Measurements from ENCODE around the gene CEP85L.
A peak's percentile ranks its signal among the peaks of the same experiment; 100 is the strongest.

The CEP85L gene

GRCh38 chr6:118511930-118512715 lies 139.3 kb downstream of the CEP85L start:
- DNase-seq (ENCODE audit: low read depth) = no peak
- no peak for TF ChIP-seq CTCF (IDR thresholded peaks at IDR 0.05; ENCODE audit: low read depth, low read length, missing control alignments)
- H3K4me3 ChIP-seq (ENCODE audit: low read depth, low read length) = no peak overlapping the region

- H3K4me3 ChIP-seq (ENCODE audit: low read depth, low read length) = no peak overlapping the region
- DNase-seq (ENCODE audit: low read depth) = no peak
- TF ChIP-seq CTCF (IDR thresholded peaks at IDR 0.05; ENCODE audit: low read depth, low read length, missing control alignments) = peak; percentile 39
These were observed 142.3 kb downstream of the CEP85L start for GRCh38 chr6:118509009-118509617.

DNA sequence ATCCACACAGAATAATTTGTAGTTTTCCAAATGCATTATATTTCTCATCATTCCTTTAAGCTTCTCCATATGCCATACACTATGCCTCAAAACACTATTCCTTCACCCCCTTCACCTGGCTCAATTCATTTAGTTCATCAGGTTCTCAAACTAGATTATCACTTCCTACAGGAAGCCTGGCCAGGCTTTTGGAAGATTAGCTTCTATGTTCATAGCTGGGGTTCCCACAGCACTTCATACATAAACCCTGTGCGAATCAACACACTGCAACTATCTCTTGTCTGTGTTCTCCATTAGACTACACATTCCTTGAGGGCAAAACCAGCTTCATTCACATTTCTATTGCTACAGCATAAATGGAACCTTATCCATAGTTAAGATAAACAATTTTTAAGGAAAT lies 143.8 kb downstream of the CEP85L start:
- no peak for DNase-seq (ENCODE audit: low read depth)
- no peak overlapping the region for H3K4me3 ChIP-seq (ENCODE audit: low read depth, low read length)
- no peak for TF ChIP-seq CTCF (IDR thresholded peaks at IDR 0.05; ENCODE audit: low read depth, low read length, missing control alignments)

DNA sequence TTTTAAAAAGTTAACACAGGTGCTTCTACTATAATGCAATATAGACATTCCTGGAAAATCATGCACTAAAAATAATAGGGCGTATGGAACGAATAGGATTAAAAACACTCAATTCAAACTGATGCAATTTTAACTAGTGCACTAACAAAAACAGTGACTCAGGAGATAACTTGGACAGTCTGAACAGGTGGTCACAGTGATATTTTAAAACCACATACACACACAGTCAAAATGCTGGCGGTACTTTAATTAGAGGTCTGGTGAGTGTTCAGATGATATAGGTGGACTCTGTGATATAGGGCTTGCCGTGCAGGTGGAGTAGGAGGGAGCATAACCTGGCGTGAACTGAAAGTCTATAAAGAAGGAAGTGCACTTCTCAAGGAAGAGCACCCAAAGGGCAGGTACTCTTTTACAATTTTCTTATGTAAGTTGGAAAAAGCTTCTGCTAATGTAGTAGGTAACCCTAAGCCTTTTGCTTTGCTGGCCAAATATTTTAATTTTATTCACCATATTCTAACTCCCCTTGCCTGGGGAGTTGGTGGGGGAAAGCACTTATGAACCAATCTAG lies 145.2 kb downstream of the CEP85L start:
- no peak overlapping the region for H3K4me3 ChIP-seq (ENCODE audit: low read depth, low read length)
- DNase-seq (ENCODE audit: low read depth) = no peak
- no peak for TF ChIP-seq CTCF (IDR thresholded peaks at IDR 0.05; ENCODE audit: low read depth, low read length, missing control alignments)

- DNase-seq (ENCODE audit: low read depth) = no peak
- no peak for TF ChIP-seq CTCF (IDR thresholded peaks at IDR 0.05; ENCODE audit: low read depth, low read length, missing control alignments)
- no peak overlapping the region for H3K4me3 ChIP-seq (ENCODE audit: low read depth, low read length)
These were observed 145.7 kb downstream of the CEP85L start for GRCh38 chr6:118505656-118506055.

- no peak overlapping the region for H3K4me3 ChIP-seq (ENCODE audit: low read depth, low read length)
- no peak for DNase-seq (ENCODE audit: low read depth)
- TF ChIP-seq CTCF (IDR thresholded peaks at IDR 0.05; ENCODE audit: low read depth, low read length, missing control alignments) = no peak
These were observed 146.8 kb downstream of the CEP85L start for GRCh38 chr6:118504611-118505010.
